ENCODE measurements around the gene RALGAPA2.

Gene RALGAPA2

DNA sequence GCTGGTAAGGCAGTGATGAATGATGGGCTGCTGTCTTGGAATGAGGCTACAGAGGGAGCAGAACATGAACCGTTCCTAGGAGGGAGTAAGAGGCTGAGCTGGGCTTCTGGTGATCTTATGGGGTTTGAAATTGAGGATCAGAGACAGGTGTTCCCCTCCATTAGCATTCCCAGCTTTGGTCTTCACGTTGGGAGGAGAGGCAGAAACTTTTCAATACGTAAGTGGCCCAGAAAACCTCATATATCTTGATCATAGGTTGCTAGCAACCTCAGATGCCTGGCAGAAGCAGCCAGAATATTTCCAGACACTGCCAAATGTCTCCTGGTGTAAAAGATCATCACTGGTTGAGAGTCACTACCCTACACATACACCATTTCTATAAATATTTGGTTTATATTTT is 177.4 kb downstream of the RALGAPA2 start:
- Histone ChIP-seq H3K4me1 (ENCODE audit: low read length) (no peaks in the 10 kb centered on the region), H3K27ac (ENCODE audit: low read length) (no peak overlapping the region), H3K36me3 (replicated peaks; ENCODE audit: low read depth, low read length) (no peaks in the 10 kb centered on the region), H3K4me3 (ENCODE audit: low read length) (no peak overlapping the region), H3K27me3 (ENCODE audit: low read depth, low read length) (no peaks in the 10 kb centered on the region), H3K9ac (ENCODE audit: low read length) (no peak overlapping the region), H3K79me2 (ENCODE audit: low read length) (no peaks in the 10 kb centered on the region), H3K9me3 (ENCODE audit: insufficient read depth, low read length) (no peaks in the 10 kb centered on the region), H2AFZ (ENCODE audit: low read depth, low read length) (no peak overlapping the region), H4K20me1 (ENCODE audit: insufficient read depth, low read length) (no peaks in the 10 kb centered on the region), H3K4me2 (ENCODE audit: low read length) (no peak overlapping the region)
- TF ChIP-seq EZH2phosphoT487 (IDR thresholded peaks at IDR 0.05; ENCODE audit: low read depth): no peak
- TF ChIP-seq, protein P1, sequence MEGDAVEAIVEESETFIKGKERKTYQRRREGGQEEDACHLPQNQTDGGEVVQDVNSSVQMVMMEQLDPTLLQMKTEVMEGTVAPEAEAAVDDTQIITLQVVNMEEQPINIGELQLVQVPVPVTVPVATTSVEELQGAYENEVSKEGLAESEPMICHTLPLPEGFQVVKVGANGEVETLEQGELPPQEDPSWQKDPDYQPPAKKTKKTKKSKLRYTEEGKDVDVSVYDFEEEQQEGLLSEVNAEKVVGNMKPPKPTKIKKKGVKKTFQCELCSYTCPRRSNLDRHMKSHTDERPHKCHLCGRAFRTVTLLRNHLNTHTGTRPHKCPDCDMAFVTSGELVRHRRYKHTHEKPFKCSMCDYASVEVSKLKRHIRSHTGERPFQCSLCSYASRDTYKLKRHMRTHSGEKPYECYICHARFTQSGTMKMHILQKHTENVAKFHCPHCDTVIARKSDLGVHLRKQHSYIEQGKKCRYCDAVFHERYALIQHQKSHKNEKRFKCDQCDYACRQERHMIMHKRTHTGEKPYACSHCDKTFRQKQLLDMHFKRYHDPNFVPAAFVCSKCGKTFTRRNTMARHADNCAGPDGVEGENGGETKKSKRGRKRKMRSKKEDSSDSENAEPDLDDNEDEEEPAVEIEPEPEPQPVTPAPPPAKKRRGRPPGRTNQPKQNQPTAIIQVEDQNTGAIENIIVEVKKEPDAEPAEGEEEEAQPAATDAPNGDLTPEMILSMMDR (IDR thresholded peaks at IDR 0.05; ENCODE audit: low read depth, low read length): no peak

DNA sequence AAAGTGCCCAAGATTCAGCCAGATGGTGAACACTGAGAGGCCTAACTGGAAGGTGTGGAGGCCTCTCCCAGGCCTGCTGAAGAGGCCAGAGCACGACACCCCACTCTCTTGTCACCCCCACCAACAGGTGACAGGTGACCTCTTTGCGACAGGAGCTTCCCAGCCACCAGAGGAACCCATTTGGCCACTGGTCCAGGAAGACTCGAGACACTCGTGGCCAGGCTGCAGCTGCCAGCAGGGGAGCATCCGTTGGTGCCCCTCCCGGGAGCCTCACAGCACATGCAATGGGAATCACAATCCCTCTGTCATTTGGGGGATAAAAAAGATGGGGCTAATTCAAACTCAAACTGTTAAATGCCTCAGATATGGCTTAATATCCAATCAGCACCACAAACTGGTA is 181.2 kb downstream of the RALGAPA2 start:
- H3K4me3 ChIP-seq (ENCODE audit: low read length): no peak overlapping the region
- H3K36me3 ChIP-seq (replicated peaks; ENCODE audit: low read depth, low read length): no peaks in the 10 kb centered on the region

DNA sequence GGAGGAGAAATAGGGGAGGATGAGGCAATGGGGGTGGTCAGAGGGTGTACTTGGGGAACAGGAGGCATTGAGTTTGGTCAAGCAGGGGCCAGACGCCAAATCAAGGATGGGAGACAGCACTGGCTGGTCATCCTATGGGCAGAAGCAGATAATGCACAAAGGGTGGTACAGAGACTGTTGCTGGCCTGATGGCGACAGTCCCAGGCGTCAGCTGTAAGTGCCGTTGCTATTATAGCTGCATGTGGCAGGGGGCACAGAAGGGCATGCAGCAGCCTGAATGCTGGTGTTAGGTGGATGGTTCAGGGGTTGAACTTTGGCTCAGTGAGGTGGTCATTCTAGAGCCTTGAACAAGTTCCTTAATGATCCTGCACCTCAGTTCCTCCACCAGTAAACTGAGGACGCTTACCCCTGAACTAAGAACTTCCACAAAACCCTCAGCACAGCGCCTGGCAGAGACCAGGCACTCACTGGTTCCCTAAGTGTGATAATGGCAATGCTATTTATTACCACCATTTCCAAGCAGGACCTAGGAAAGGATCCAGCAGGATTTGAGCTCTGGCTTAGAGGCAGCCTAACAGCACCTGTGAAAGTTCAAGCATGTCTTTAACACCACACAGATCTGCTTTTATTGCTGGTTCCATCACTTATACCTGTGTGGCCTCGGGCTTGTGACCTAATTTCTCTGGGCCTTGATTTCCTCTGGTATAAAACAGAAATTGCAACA is 181.9 kb downstream of the RALGAPA2 start:
- Histone ChIP-seq H3K27ac (ENCODE audit: low read length) (no peak overlapping the region), H3K79me2 (ENCODE audit: low read length) (no peaks in the 10 kb centered on the region), H2AFZ (ENCODE audit: low read depth, low read length) (no peak overlapping the region), H3K27me3 (ENCODE audit: low read depth, low read length) (no peaks in the 10 kb centered on the region), H3K9ac (ENCODE audit: low read length) (no peak overlapping the region), H3K4me2 (ENCODE audit: low read length) (no peak overlapping the region), H4K20me1 (ENCODE audit: insufficient read depth, low read length) (no peaks in the 10 kb centered on the region), H3K9me3 (ENCODE audit: insufficient read depth, low read length) (no peaks in the 10 kb centered on the region), H3K36me3 (replicated peaks; ENCODE audit: low read depth, low read length) (no peaks in the 10 kb centered on the region), H3K4me1 (ENCODE audit: low read length) (peaks cover 5% of the 10 kb centered on the region; the same call in 1 of the 2 replicates), H3K4me3 (ENCODE audit: low read length) (no peak overlapping the region)
- TF ChIP-seq EZH2phosphoT487 (IDR thresholded peaks at IDR 0.05; ENCODE audit: low read depth): no peak
- TF ChIP-seq, protein P1 (IDR thresholded peaks at IDR 0.05; ENCODE audit: low read depth, low read length): no peak

More for the DNA sequence above, 181.2 kb downstream of the RALGAPA2 start:
- no peaks in the 10 kb centered on the region for H4K20me1 ChIP-seq (ENCODE audit: insufficient read depth, low read length)
- no peak overlapping the region for H3K9ac ChIP-seq (ENCODE audit: low read length)
- TF ChIP-seq EZH2phosphoT487 (IDR thresholded peaks at IDR 0.05; ENCODE audit: low read depth): no peak
- TF ChIP-seq, protein P1 (IDR thresholded peaks at IDR 0.05; ENCODE audit: low read depth, low read length): no peak
- H3K27ac ChIP-seq (ENCODE audit: low read length): no peak overlapping the region
- no peak overlapping the region for H3K4me2 ChIP-seq (ENCODE audit: low read length)
- H2AFZ ChIP-seq (ENCODE audit: low read depth, low read length): no peak overlapping the region
- H3K4me1 ChIP-seq (ENCODE audit: low read length): peaks cover 4% of the 10 kb centered on the region; the same call in 1 of the 2 replicates
- H3K9me3 ChIP-seq (ENCODE audit: insufficient read depth, low read length): no peaks in the 10 kb centered on the region
- H3K79me2 ChIP-seq (ENCODE audit: low read length): no peaks in the 10 kb centered on the region
- H3K27me3 ChIP-seq (ENCODE audit: low read depth, low read length): no peaks in the 10 kb centered on the region

DNA sequence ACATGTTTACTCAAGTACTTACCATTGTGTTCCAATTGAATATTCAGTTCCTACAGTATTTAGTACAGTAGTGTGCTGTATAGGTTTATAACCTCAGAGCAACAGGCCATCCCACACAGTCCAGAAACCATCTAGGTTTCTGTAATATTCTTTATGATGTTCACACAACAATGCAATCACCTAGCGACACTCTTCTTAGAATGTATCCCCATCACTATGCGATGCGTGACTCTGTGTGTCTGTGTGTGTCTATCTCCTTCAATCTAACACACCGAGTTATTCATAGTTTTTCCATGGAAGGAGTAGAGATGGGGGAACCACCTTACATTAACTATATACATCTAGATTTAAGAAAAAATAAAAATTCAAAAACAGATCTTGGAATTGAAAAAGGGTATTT is 182.8 kb downstream of the RALGAPA2 start:
- Histone ChIP-seq H3K4me2 (ENCODE audit: low read length) (no peak overlapping the region), H3K27me3 (ENCODE audit: low read depth, low read length) (no peaks in the 10 kb centered on the region), H4K20me1 (ENCODE audit: insufficient read depth, low read length) (no peaks in the 10 kb centered on the region)

More for the DNA sequence above, 182.8 kb downstream of the RALGAPA2 start:
- Histone ChIP-seq H3K9me3 (ENCODE audit: insufficient read depth, low read length) (no peaks in the 10 kb centered on the region), H3K4me1 (ENCODE audit: low read length) (peaks cover 5% of the 10 kb centered on the region; the same call in 1 of the 2 replicates), H3K79me2 (ENCODE audit: low read length) (no peaks in the 10 kb centered on the region), H3K27ac (ENCODE audit: low read length) (no peak overlapping the region), H3K4me3 (ENCODE audit: low read length) (no peak overlapping the region), H3K9ac (ENCODE audit: low read length) (no peak overlapping the region), H2AFZ (ENCODE audit: low read depth, low read length) (no peak overlapping the region), H3K36me3 (replicated peaks; ENCODE audit: low read depth, low read length) (no peaks in the 10 kb centered on the region)
- TF ChIP-seq, protein P1 (IDR thresholded peaks at IDR 0.05; ENCODE audit: low read depth, low read length): no peak

Measured in OCI-LY3 (cell line).